HG03159 (cell line): ENCODE measurements around the gene ZSWIM6.
A peak's percentile ranks its signal among the peaks of the same experiment; 100 is the strongest.

Source experiments
- ATAC-seq: cut with Tn5 transposase; IDR thresholded peaks from one replicate; pipeline ENCODE4 v1.9.1; 2021; ENCODE audit warnings: mild to moderate bottlenecking, moderate library complexity; ENCODE audit not compliant: unreplicated experiment

The ZSWIM6 gene

GRCh38 chr5:61306531-61307131 is 25.4 kb upstream of the ZSWIM6 start:
- peak; percentile 86 for ATAC-seq

- no peak for ATAC-seq
Measured at GRCh38 chr5:61307191-61307590, 24.9 kb upstream of the ZSWIM6 start.

GRCh38 chr5:61307611-61308010 is 24.4 kb upstream of the ZSWIM6 start:
- ATAC-seq = no peak

GRCh38 chr5:61308712-61309111 is 23.3 kb upstream of the ZSWIM6 start:
- ATAC-seq = no peak

- ATAC-seq = no peak
Measured at GRCh38 chr5:61309115-61309514, 22.9 kb upstream of the ZSWIM6 start.

GRCh38 chr5:61311056-61311610 is 20.9 kb upstream of the ZSWIM6 start:
- ATAC-seq = no peak

GRCh38 chr5:61311836-61312808 is 19.9 kb upstream of the ZSWIM6 start:
- ATAC-seq = no peak

- ATAC-seq = no peak
Measured at GRCh38 chr5:61313960-61314681, 17.9 kb upstream of the ZSWIM6 start.

GRCh38 chr5:61318376-61318775 is 13.7 kb upstream of the ZSWIM6 start:
- no peak for ATAC-seq

- ATAC-seq = peak; percentile 99
Measured at GRCh38 chr5:61319388-61320146, 12.5 kb upstream of the ZSWIM6 start.

- no peak for ATAC-seq
Measured at GRCh38 chr5:61320860-61321259, 11.2 kb upstream of the ZSWIM6 start.

GRCh38 chr5:61321669-61322068 is 10.4 kb upstream of the ZSWIM6 start:
- ATAC-seq = no peak

GRCh38 chr5:61322738-61323725 is 9.0 kb upstream of the ZSWIM6 start:
- no peak for ATAC-seq

GRCh38 chr5:61327760-61328753 is 4.0 kb upstream of the ZSWIM6 start:
- ATAC-seq = peak; percentile 23

GRCh38 chr5:61328791-61329549 is 3.1 kb upstream of the ZSWIM6 start:
- no peak for ATAC-seq

GRCh38 chr5:61329550-61330128 is 2.4 kb upstream of the ZSWIM6 start:
- ATAC-seq = no peak

- peak; percentile 1 for ATAC-seq
Measured at GRCh38 chr5:61330341-61330844, 1.7 kb upstream of the ZSWIM6 start.
